HL-60 (cell line): Measurements from ENCODE around the gene DEPDC1.

Experiments
- DNase-seq, 2 experiments: peaks; one replicate each; pipeline ENCODE4 v3.0.0-alpha.2; 2010 to 2020; ENCODE audit warnings: low read depth in 1 of 2, low spot score in 1 of 2
- H3K27ac ChIP-seq: fragments of 250-450 bp; sonication (Bioruptor Pico); replicated peaks from 2 replicates; pipeline ENCODE4 v1.5.1; 2020; ENCODE audit warnings: mild to moderate bottlenecking, moderate library complexity
- H3K27me3 ChIP-seq: fragments of 250-450 bp; sonication (Bioruptor Pico); 2 replicates; pipeline ENCODE4 v1.5.1; 2021; ENCODE audit warnings: mild to moderate bottlenecking, moderate library complexity; ENCODE audit not compliant: insufficient read depth, poor library complexity, severe bottlenecking
- H3K4me3 ChIP-seq: replicated peaks from 2 replicates; pipeline ENCODE4 v1.5.1; 2011; ENCODE audit warnings: mild to moderate bottlenecking, control low read depth, low read length; ENCODE audit not compliant: insufficient read depth
- GABPA ChIP-seq: IDR thresholded peaks from 2 replicates; pipeline ENCODE4 v1.6.1; 2012; ENCODE audit warnings: low read depth
- POLR2AphosphoS5 ChIP-seq: IDR thresholded peaks from 2 replicates; pipeline ENCODE4 v1.6.1; 2012; ENCODE audit warnings: low read depth
- SPI1 ChIP-seq: IDR thresholded peaks from 2 replicates; pipeline ENCODE4 v1.6.1; 2012; ENCODE audit warnings: low read depth, mild to moderate bottlenecking, borderline replicate concordance
- TF ChIP-seq, protein P1 (sequence below): IDR thresholded peaks from 2 replicates; pipeline ENCODE4 v1.6.1; 2012; ENCODE audit warnings: low read depth; ENCODE audit not compliant: insufficient replicate concordance
- TF ChIP-seq, protein P2 (sequence below): IDR thresholded peaks from one replicate; pipeline ENCODE4 v1.5.1; 2011; ENCODE audit warnings: low read length, control low read depth, inconsistent platforms; ENCODE audit not compliant: insufficient read depth

DEPDC1 gene

DNA sequence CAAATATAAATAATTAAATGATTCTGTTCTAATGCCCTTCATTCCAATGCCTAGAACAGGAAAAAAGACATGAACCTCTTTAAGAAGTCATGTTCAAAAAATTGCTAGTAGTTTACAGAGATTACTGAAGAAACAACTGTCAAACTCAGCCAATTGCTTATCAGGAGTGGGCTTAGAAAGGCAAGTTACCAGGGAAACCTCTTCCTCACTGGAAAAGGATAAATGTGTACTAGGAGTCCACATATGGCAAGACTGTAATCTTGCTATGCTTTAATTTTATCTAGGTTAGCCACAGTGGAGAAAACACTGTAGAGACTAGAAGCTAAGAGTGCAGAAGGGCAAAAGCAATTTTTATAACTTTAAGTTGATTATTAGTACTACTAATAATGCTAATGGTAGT, 42.1 kb upstream of the DEPDC1 start:
- no peaks in the 10 kb centered on the region for H3K27me3 ChIP-seq
- TF ChIP-seq, protein P1, sequence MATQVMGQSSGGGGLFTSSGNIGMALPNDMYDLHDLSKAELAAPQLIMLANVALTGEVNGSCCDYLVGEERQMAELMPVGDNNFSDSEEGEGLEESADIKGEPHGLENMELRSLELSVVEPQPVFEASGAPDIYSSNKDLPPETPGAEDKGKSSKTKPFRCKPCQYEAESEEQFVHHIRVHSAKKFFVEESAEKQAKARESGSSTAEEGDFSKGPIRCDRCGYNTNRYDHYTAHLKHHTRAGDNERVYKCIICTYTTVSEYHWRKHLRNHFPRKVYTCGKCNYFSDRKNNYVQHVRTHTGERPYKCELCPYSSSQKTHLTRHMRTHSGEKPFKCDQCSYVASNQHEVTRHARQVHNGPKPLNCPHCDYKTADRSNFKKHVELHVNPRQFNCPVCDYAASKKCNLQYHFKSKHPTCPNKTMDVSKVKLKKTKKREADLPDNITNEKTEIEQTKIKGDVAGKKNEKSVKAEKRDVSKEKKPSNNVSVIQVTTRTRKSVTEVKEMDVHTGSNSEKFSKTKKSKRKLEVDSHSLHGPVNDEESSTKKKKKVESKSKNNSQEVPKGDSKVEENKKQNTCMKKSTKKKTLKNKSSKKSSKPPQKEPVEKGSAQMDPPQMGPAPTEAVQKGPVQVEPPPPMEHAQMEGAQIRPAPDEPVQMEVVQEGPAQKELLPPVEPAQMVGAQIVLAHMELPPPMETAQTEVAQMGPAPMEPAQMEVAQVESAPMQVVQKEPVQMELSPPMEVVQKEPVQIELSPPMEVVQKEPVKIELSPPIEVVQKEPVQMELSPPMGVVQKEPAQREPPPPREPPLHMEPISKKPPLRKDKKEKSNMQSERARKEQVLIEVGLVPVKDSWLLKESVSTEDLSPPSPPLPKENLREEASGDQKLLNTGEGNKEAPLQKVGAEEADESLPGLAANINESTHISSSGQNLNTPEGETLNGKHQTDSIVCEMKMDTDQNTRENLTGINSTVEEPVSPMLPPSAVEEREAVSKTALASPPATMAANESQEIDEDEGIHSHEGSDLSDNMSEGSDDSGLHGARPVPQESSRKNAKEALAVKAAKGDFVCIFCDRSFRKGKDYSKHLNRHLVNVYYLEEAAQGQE: no peak
- no peak overlapping the region for H3K27ac ChIP-seq
- DNase-seq: no peak
- H3K4me3 ChIP-seq: no peak overlapping the region

DNA sequence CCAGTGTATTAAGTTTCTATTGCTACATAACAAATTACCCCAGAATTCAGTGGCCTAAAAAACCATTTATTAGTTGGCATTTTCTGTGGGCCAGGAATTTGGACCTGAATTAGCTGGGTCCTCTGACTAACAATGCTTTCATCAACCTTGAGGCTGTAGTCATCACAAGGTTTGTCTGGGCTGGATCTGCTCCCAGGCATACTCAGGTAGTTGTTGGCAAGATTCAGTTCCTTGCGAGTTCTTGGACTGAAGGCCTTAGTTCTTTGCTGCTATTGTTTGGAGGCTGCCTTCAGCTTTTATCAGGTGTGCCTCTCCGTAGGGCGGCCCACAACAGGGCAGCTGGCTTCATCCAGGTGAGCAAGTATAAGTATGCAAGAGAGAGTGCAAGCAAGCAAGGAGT, 31.4 kb upstream of the DEPDC1 start:
- Histone ChIP-seq H3K27ac (no peak overlapping the region), H3K27me3 (no peaks in the 10 kb centered on the region), H3K4me3 (no peak overlapping the region)
- no peak for DNase-seq
- TF ChIP-seq, protein P1: no peak
- TF ChIP-seq, protein P2, sequence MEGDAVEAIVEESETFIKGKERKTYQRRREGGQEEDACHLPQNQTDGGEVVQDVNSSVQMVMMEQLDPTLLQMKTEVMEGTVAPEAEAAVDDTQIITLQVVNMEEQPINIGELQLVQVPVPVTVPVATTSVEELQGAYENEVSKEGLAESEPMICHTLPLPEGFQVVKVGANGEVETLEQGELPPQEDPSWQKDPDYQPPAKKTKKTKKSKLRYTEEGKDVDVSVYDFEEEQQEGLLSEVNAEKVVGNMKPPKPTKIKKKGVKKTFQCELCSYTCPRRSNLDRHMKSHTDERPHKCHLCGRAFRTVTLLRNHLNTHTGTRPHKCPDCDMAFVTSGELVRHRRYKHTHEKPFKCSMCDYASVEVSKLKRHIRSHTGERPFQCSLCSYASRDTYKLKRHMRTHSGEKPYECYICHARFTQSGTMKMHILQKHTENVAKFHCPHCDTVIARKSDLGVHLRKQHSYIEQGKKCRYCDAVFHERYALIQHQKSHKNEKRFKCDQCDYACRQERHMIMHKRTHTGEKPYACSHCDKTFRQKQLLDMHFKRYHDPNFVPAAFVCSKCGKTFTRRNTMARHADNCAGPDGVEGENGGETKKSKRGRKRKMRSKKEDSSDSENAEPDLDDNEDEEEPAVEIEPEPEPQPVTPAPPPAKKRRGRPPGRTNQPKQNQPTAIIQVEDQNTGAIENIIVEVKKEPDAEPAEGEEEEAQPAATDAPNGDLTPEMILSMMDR: no peak
- no peak for TF ChIP-seq SPI1
- TF ChIP-seq GABPA: no peak
- no peak for TF ChIP-seq POLR2AphosphoS5

DNA sequence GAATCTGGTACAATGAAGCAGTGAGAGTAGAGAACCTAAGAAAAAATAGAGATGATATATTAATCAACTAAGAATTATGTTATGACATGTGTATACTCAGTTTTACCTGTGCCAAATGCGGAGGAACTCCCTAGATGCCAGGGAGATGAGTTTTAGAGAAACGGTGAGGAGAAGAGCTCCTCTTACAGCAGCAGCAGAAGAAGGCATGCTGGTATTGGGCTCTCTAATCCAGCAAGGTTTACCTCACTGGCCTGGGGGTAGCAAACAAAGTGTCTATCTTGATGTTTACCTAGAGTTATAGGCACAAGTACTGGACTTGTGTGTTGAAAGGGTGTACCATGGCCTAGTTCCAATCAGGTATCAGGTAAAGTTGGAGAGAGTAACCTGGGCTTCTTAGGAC, 28.9 kb upstream of the DEPDC1 start:
- no peak overlapping the region for H3K4me3 ChIP-seq
- no peak overlapping the region for H3K27ac ChIP-seq
- no peaks in the 10 kb centered on the region for H3K27me3 ChIP-seq
- no peak for DNase-seq
- TF ChIP-seq, protein P1: no peak
- no peak for TF ChIP-seq SPI1
- no peak for TF ChIP-seq POLR2AphosphoS5
- TF ChIP-seq, protein P2: no peak
- TF ChIP-seq GABPA: no peak

DNA sequence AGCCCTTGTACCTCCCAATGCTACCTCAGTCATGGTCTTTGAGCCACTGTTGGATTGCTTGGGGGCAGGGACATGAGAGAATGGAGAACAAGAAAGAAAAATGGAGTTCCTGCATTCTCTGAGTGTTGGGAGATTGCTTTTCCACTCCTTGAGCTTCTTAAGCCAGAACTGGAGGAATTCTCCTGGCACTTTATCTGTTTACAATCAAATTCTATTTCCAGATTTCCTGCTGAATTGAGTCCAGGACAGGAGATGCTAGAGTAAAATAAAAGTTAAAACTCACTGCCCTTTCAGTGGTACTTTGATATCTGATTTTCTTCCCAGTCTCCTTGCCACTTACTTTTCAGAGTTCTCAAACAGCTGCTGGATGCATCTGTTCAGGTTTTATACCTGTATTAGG, 24.4 kb upstream of the DEPDC1 start:
- DNase-seq: no peak
- no peak overlapping the region for H3K27ac ChIP-seq
- no peaks in the 10 kb centered on the region for H3K27me3 ChIP-seq
- H3K4me3 ChIP-seq: no peak overlapping the region
- TF ChIP-seq SPI1: no peak
- TF ChIP-seq, protein P2: no peak
- TF ChIP-seq, protein P1: no peak
- TF ChIP-seq POLR2AphosphoS5: no peak
- no peak for TF ChIP-seq GABPA
